GM12874 (cell line): ENCODE results near the gene MBD2.

Experiments used
- CTCF ChIP-seq: IDR thresholded peaks from 2 replicates; pipeline ENCODE4 v1.5.1; 2011; ENCODE audit warnings: low read depth, mild to moderate bottlenecking, control low read depth, low read length, moderate library complexity; ENCODE audit not compliant: insufficient read depth

The MBD2 gene

DNA sequence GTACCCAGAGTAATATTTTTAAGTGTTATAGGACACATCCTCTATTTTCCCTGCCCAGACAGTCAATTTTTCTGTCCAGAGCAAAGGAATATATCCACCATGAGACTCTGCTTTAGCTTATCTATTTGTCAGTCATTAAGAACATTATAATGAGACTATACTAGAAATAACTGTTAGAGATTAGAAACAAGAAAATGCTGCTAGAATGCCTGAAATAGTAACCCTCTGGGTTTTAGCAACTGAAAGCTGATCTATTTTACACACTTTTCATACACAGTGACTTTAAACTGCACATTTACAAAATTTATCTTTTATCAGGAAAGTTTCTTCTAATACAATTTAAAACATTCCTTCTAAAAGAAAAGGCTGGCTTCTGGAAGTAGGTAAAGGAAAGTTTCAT is 39.6 kb downstream of the MBD2 start:
- TF ChIP-seq CTCF: no peak

DNA sequence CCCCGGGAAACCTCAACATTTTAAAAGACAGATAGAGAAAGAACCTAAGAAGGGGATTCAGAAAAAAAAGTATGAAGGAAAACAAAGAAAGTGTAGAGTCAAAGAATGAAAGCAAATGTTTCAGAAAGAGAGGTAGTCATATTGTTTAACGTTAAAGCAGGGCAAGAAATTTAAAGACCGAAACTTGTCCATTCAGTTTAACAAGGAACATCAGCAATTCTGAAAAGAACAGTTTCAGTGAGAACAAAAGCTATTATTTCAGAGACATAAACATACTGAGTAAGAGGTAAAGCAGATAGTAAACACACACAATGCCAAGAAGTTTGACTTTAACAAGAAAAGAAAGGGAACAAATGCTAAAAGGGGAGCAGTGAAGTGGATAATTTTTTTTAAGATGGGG is 41.1 kb downstream of the MBD2 start:
- TF ChIP-seq CTCF: no peak

DNA sequence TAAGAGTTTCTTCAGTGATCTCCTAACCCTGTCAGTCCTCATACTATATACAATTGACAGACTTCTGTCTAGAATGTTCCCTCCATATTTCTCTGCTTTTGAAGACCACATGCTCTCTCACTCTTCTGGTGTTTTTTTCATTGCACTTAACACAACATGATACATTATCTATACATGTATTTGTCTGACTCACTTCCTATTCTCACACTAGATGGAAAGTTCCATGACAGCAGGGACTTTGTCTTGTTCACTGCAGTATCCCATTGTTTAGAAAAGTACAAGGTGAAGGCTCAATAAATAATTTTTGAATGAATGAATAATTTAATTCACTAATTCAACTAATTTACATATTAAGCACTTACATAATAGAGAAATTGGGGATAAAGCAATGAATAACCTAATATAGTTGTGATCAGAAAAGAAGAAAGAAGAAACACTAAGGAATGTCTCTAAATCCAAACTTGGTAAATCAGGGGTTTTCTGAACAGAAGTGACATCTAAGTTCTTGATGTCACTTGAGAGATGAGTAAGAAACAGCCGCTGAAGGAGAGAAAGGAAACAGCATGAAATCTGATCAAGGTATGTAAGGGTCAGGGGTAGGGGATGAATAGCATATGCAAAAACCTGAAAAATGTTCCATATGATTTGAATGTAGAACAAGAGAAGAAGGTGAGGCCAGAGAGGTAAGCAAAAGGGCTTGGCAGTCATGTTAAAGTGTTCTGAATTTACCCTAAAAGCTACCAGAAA is 42.4 kb downstream of the MBD2 start:
- TF ChIP-seq CTCF: no peak

DNA sequence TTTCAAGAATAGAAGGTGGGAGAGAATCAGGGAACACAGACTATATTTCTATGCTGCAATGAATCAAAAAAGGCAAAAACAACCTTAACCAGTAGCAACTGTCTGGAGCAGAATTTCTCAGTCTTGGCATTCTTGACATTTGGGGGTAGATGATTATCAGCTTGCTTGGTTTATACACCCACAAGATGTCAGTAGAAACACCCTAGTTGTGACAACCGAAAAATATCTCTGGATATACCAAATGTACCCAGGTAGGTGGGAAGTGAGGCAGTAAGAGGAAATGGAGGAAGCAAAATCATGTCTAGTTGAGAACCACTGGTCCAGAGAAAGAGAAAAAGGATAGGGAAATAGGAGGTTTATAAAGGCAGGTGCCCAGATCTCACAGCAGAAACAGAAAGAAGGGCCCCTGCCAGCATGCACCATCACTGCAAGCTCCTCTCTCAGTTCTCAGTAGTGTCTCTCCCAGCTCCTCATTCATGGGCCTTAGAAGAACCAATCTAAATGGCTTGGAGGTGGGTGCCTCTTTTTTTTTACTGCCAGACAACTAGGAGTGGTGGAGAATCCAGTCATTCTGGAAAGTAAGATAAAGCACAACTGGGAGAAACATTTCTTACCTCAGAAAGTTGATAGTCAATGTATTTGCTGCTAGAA is 50.4 kb downstream of the MBD2 start:
- 0 out of 2 replicates have a peak, but pooled peaks have one; percentile 1 for TF ChIP-seq CTCF

DNA sequence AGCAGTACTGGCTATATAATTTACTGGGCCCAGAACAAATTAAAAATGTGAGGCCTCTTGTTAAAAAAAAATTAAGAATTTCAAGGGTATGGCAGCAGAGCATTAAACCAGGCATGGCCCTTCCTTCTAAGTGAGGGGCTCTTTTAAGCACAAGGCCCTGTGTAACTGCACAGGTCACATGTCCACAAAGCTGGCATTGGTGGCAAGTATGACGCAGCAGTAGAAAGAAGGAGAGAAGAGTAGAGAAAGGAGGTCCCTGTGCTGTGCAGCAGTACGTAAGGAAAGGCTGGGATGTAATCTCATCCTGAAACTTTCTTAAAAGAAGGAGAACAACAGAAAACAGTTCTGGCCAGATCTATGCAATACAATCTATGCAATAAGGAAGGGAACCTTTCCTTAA is 51.2 kb downstream of the MBD2 start:
- TF ChIP-seq CTCF: no peak

GRCh38 chr18:54169431-54170403 is 54.8 kb downstream of the MBD2 start:
- TF ChIP-seq CTCF: no peak

DNA sequence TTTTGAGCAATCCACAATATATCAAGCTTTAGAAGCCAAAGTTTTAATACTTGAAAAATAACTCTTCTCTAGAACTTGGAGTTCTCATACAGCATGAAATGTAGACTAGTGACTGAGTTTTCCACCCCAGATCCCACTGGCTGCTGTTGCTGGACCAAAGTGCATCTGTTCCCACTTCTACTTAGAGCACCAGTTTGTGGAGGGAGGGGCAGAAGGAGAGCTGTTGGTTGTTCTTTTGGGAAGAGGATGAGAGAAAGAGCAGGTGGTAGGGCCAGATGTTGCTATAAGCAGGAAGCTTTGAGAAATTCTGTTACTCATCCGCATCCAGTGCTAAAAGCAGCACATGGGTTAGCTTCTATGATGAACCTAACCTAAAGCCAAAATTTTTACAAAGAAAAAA is 59.0 kb downstream of the MBD2 start:
- no peak for TF ChIP-seq CTCF
